B cell (primary cell): ENCODE measurements around the gene KMO. TPM values are rescaled to one million over a fixed set of nuclear protein-coding genes. Genes with fewer than 3 reads are reported as not detected.

Experiments
- ATAC-seq: fragments of 200-7000 bp; cut with Tn5 transposase; one replicate; pipeline ENCODE4 v1.10.0; 2021; ENCODE audit warnings: low read depth, mild to moderate bottlenecking, moderate number of reproducible peaks, moderate library complexity
- CTCF ChIA-PET: fragments of 350-600 bp; sonication (Branson Sonifier 250); formaldehyde crosslinking; loops from one replicate; lab custom pipeline; 2021; ENCODE audit warnings: antibody characterized with exemption, inconsistent platforms; lab: Charles Lee
- POLR2A ChIA-PET: fragments of 350-600 bp; sonication (Branson Sonifier 250); formaldehyde crosslinking; loops from one replicate; lab custom pipeline; 2021; ENCODE audit warnings: antibody characterized with exemption; lab: Charles Lee
- DNase-seq: peaks from one replicate; pipeline ENCODE4 v3.0.0; 2013
- H2AFZ ChIP-seq: 2 replicates; pipeline ENCODE4 v1.6.1; 2012; ENCODE audit warnings: mild to moderate bottlenecking, low read depth, low read length; ENCODE audit not compliant: insufficient read depth, poor library complexity, severe bottlenecking
- H3K27ac ChIP-seq, 2 donors: 1 replicate in 1 of 2; 2 replicates in 1 of 2; pipeline ENCODE4 v1.5.1; 2012 to 2013; ENCODE audit warnings: low read length in 2 of 2, mild to moderate bottlenecking in 2 of 2, moderate library complexity in 1 of 2
- H3K27me3 ChIP-seq, 4 experiments: fragments of 200-600 bp in 1 of 4; sonication (generic) in 1 of 4; replicated peaks in 1 of 4; 1 replicate in 2 of 4; 2 replicates in 2 of 4; pipeline versions ENCODE4 v1.6.1 to v1.7.0; 2013 to 2016; ENCODE audit warnings: low read length in 3 of 4, mild to moderate bottlenecking in 2 of 4, mixed read lengths in 1 of 4, moderate library complexity in 1 of 4; ENCODE audit not compliant: insufficient read depth in 4 of 4, control insufficient read depth in 3 of 4; ENCODE audit errors: control extremely low read depth in 1 of 4
- H3K36me3 ChIP-seq, 2 experiments: replicated peaks in 1 of 2; 1 replicate in 1 of 2; 2 replicates in 1 of 2; pipeline versions ENCODE4 v1.6.1 to v1.7.1; 2013; ENCODE audit warnings: low read length in 1 of 2; ENCODE audit not compliant: insufficient read depth in 2 of 2, control insufficient read depth in 1 of 2; ENCODE audit errors: control extremely low read depth in 1 of 2, extremely low read depth in 1 of 2
- H3K4me1 ChIP-seq, 2 donors: fragments of 200-600 bp in 1 of 2; sonication (generic) in 1 of 2; 1 replicate in 1 of 2; 2 replicates in 1 of 2; pipeline versions ENCODE4 v1.5.1 to v1.6.1; 2013 to 2017; ENCODE audit warnings: low read length in 2 of 2; ENCODE audit not compliant: control insufficient read depth in 2 of 2, insufficient read depth in 2 of 2
- H3K4me2 ChIP-seq: replicated peaks from 2 replicates; pipeline ENCODE3; 2012; ENCODE audit warnings: mild to moderate bottlenecking, low read depth, low read length; ENCODE audit not compliant: poor library complexity, severe bottlenecking
- H3K4me3 ChIP-seq, 5 experiments: fragments of 200-600 bp in 1 of 5; sonication (generic) in 1 of 5; 1 replicate in 3 of 5; 2 replicates in 2 of 5; pipeline versions ENCODE4 v1.5.1 to v1.7.0; 2011 to 2016; ENCODE audit warnings: low read length in 4 of 5, mild to moderate bottlenecking in 4 of 5, low read depth in 2 of 5, control low read depth in 1 of 5, moderate library complexity in 1 of 5; ENCODE audit not compliant: insufficient read depth in 1 of 5; ENCODE audit errors: control extremely low read depth in 1 of 5, extremely low read depth in 1 of 5
- H3K79me2 ChIP-seq: fragments of 200-600 bp; sonication (generic); one replicate; pipeline ENCODE4 v1.6.0; 2016; ENCODE audit warnings: low read length; ENCODE audit not compliant: control insufficient read depth, insufficient read depth
- H3K9ac ChIP-seq: fragments of 200-600 bp; sonication (generic); 2 replicates; pipeline ENCODE4 v1.6.1; 2017; ENCODE audit warnings: mild to moderate bottlenecking, low read length, moderate library complexity
- H3K9me3 ChIP-seq, 3 donors: one replicate each; pipeline versions ENCODE4 v1.6.1 to v1.7.1; 2013; ENCODE audit warnings: low read length in 2 of 3; ENCODE audit not compliant: control insufficient read depth in 2 of 3, insufficient read depth in 1 of 3; ENCODE audit errors: control extremely low read depth in 1 of 3
- H4K20me1 ChIP-seq: 2 replicates; pipeline ENCODE4 v1.6.0; 2012; ENCODE audit warnings: mild to moderate bottlenecking, low read length; ENCODE audit not compliant: insufficient read depth, control insufficient read depth, poor library complexity, severe bottlenecking
- H3K27ac Mint-ChIP-seq: one replicate; pipeline ENCODE4 v1.8.0; 2021; ENCODE audit warnings: mixed read lengths
- H3K27me3 Mint-ChIP-seq: one replicate; pipeline ENCODE4 v1.8.0; 2021; ENCODE audit warnings: mixed read lengths
- H3K4me1 Mint-ChIP-seq: one replicate; pipeline ENCODE4 v1.8.0; 2021; ENCODE audit warnings: mixed read lengths
- H3K4me3 Mint-ChIP-seq: one replicate; pipeline ENCODE4 v1.8.0; 2021; ENCODE audit warnings: mixed read lengths
- H3K9me3 Mint-ChIP-seq: one replicate; pipeline ENCODE4 v1.8.0; 2022; ENCODE audit warnings: mixed read lengths; ENCODE audit not compliant: insufficient read depth
- CTCF ChIP-seq: fragments of 200-600 bp; IDR thresholded peaks from one replicate; pipeline ENCODE4 v1.8.0; 2022; ENCODE audit warnings: antibody characterized with exemption, mild to moderate bottlenecking
- EZH2 ChIP-seq: IDR thresholded peaks from 2 replicates; pipeline ENCODE4 v1.6.1; 2012; ENCODE audit warnings: borderline replicate concordance, low read depth, mild to moderate bottlenecking, moderate library complexity, low read length; ENCODE audit not compliant: insufficient read depth, poor library complexity, severe bottlenecking
- WGBS: methylation state at CpG from one replicate; pipeline ENCODE4 v1.1.5; 2013; ENCODE audit warnings: missing lambda C conversion rate; ENCODE audit not compliant: insufficient coverage; 5-methylcytosine and 5-hydroxymethylcytosine counted together
- intact Hi-C: fragments of 100-400 bp; cut with micrococcal nuclease; formaldehyde crosslinking; loops from one replicate; pipeline ENCODE4 v1.10.0; 2022
- polyA plus RNA-seq: library from polyadenylated mRNA; depleted of rRNA; stranded (reverse); fragments of >200 nt; gene quantifications from 2 replicates; pipeline ENCODE4 v1.2.3, GENCODE V29; 2012
- total RNA-seq, 2 donors: library from RNA; stranded (reverse); fragments of 120-200 nt in 1 of 2; gene quantifications; 1 replicate in 1 of 2; 2 replicates in 1 of 2; pipeline versions ENCODE4 v1.2.3 to v1.2.4, GENCODE V29; 2013 to 2022

Gene KMO
- total and polyA plus RNA-seq, 2 donors (not counting 1 experiment from before 2014, with no cell fraction given): 14.0 to 34.0 TPM

- no peak overlapping the region for H3K4me3 Mint-ChIP-seq
- Histone ChIP-seq H3K9ac (no peak overlapping the region), H2AFZ (no peak overlapping the region), H4K20me1 (no peaks in the 10 kb centered on the region), H3K4me1 (no peaks in the 10 kb centered on the region), H3K79me2 (no peaks in the 10 kb centered on the region), H3K27ac (no peak overlapping the region), H3K9me3 (no peaks in the 10 kb centered on the region), H3K36me3 (peaks cover 7 to 80% of the 10 kb centered on the region in 2 experiments), H3K4me3 (no peak overlapping the region), H3K27me3 (no peaks in the 10 kb centered on the region), H3K4me2 (no peak overlapping the region)
- no peak for TF ChIP-seq CTCF
- no peak for TF ChIP-seq EZH2
- ATAC-seq (no peak), DNase-seq (no peak)
- no peaks in the 10 kb centered on the region for H3K4me1 Mint-ChIP-seq
- CTCF ChIA-PET: no interaction called here
- no peaks in the 10 kb centered on the region for H3K9me3 Mint-ChIP-seq
- POLR2A ChIA-PET: no interaction called here
- no CpG with 5 or more reads among the region's 2 CpGs for whole genome bisulfite sequencing
- intact Hi-C loops: no loop called here
- H3K27me3 Mint-ChIP-seq: no peaks in the 10 kb centered on the region
- H3K27ac Mint-ChIP-seq: no peak overlapping the region
Measured at GRCh38 chr1:241507189-241507863, 24.9 kb upstream of the KMO start.

GRCh38 chr1:241513378-241513777 is 18.8 kb upstream of the KMO start:
- H3K4me3 Mint-ChIP-seq: no peak overlapping the region
- no peak overlapping the region for H3K27ac ChIP-seq
- H3K79me2 ChIP-seq: peaks cover 27% of the 10 kb centered on the region
- H3K4me1 ChIP-seq: peaks cover 4 to 5% of the 10 kb centered on the region in 2 donors
- H3K4me1 Mint-ChIP-seq: peaks cover 20% of the 10 kb centered on the region
- no peaks in the 10 kb centered on the region for H3K9me3 Mint-ChIP-seq
- no peak overlapping the region for H2AFZ ChIP-seq
- no peaks in the 10 kb centered on the region for H3K27me3 ChIP-seq
- TF ChIP-seq CTCF (no peak), EZH2 (no peak)
- H3K4me2 ChIP-seq: no peak overlapping the region
- no peak overlapping the region for H3K27ac Mint-ChIP-seq
- H3K4me3 ChIP-seq: no peak overlapping the region
- DNase-seq: no peak
- H3K9ac ChIP-seq: no peak overlapping the region
- H3K27me3 Mint-ChIP-seq: no peaks in the 10 kb centered on the region
- no peak for ATAC-seq
- peaks cover 15 to 39% of the 10 kb centered on the region in 2 experiments for H3K36me3 ChIP-seq
- POLR2A ChIA-PET: no interaction called here
- no peaks in the 10 kb centered on the region for H3K9me3 ChIP-seq
- CTCF ChIA-PET: interaction anchor here (0.6 kb wide), 1 partner anchor 13 kb away, joined by 3 read pairs; no protein-coding TSS in a partner anchor
- intact Hi-C loops: no loop called here
- H4K20me1 ChIP-seq: no peaks in the 10 kb centered on the region
- 100% methylated on average over 1 of the region's 5 CpGs for WGBS
